HG03103 (cell line): Measurements from ENCODE around the gene WDR46.

Experiments used
- ATAC-seq: cut with Tn5 transposase; IDR thresholded peaks from one replicate; pipeline ENCODE4 v1.9.1; 2021; ENCODE audit warnings: low read depth; ENCODE audit not compliant: unreplicated experiment

Gene WDR46

DNA sequence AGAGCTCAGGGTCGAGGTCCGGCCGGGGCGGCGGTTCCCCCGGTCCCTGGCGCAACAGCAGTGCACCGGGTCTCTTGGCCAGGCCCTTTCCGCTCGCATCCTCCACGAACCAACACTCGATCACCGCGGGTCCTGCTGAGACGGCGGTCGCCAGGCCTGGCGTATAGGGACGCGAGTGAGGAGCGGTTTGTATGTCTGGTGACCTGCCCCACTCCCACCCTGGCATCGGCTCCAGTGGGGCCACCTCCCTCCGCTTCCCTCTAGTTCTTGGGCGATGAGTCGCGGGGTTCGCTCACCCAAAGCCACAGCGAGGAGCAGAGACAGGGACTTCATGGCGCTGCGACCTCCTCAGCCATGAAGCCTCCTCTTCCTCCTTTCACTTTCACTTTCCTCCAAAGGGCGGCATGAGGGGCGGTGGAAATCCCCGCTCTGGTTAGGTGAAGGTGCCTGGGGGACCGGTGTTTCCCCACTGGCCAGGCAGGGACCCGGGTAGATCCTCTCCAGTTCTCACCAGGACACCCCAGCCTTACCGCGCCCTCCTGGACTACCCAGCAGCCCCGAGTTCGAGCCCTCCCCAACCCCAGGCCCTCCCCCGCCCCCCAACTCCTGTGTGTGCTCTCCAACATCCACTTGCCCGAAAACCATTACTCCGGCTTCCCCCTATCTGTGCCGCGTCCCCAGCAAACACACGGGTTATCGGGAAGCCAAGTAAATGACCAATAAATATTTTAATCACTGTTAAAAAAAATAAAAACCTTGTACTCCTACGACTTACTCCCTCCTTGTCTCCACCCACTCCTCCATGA lies 24.9 kb upstream of the WDR46 start, which contains the start of gene TAPBP:
Gene TAPBP, minus strand, starts transcription at position 370 of the 806 bp plus-strand sequence. Its CDS starts 37 bp downstream, at position 333.
- no peak for ATAC-seq

DNA sequence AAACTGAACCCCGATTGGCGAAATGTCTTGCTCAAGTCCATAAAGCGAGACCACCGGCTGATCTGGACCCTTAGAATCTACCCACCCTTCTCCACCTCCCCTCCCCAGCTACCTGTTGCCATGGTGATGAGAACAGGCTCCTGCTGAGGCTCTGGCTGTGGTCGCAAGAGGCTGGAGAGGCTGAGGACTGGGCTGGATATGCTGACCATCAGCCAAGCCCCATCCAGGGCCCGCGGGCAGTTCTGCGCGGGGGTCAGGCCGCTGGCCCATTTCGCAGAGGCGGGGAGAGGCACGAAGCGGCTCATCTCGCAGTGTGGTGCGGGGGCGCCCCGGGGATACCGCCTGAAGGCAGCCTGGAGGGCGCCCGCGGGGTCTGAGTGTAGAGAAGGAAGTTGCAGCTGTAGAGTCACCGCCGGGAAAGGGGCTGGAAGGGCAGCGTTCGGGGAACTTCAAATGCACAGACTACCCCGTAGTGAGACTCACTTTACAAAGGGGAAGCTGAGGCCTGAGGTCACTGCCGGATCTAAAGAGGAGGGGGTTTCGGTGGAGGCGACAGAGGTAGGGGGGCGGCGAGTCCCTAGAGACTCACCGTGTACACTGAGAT lies 24.2 kb upstream of the WDR46 start:
- no peak for ATAC-seq

DNA sequence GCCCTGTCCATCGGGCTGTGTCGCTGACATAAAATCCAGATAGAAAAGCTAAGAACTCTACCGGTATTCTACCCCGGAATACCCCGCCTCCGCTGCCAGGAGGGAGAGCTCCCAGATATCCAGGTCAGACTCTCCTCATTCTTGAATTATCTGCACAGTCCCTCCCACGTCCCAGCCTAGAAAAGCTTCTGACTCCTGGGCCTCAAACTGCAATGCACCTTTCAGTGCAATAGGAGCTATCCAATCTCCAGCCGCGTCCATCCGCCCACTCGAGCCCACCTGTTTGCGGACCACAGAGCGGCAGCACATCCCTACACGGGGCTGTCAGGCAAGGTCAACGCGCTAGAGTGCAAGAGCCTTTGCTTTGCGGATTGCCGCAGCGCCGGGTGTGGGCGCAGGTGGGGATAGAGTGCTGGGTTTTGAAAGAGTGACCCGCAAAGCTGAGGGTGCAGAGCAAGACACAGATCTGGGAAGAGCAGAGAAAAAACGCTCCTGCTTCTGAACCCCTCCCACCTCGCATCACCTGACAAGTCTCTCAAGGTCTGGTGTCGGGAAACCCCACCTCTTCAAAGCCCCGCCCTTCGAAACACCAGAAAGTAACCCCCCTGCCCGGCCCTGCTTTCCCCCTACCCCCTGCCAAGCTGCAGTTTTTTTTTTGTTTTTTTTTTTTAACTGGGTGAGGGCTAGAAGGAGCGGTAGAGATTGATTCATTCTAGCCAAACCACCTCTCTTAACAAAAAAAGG lies 23.5 kb upstream of the WDR46 start:
- ATAC-seq, result no peak

DNA sequence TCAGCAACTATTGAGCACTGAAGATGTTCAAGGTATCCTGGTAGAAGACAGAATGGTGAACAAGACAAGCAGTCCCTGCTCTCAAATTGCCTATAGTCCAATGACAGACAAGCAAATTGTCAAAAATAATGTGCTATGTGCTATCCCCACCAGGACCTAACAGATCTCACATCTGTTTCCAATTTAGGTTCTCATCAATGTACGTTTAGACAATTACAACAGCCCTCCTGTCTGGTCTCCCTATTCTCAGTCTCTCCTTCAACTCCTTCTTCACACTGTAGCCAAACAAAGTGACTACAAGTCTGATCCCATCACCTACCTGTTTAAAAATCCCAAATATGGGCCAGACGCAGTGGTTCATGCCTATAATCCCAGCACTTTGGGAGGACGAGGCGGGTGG lies 17.3 kb upstream of the WDR46 start:
- ATAC-seq, result no peak

GRCh38 chr6:33305052-33305451 lies 16.0 kb upstream of the WDR46 start:
- no peak for ATAC-seq

- ATAC-seq, result no peak
Observed at GRCh38 chr6:33304216-33304615, 15.2 kb upstream of the WDR46 start.

- no peak for ATAC-seq
Observed at GRCh38 chr6:33301877-33302276, 12.8 kb upstream of the WDR46 start.

GRCh38 chr6:33299237-33299944 lies 10.4 kb upstream of the WDR46 start:
- peak; percentile 75 for ATAC-seq

GRCh38 chr6:33298773-33299236 lies 9.8 kb upstream of the WDR46 start, which contains the start of gene RGL2:
RGL2 (minus strand) TSS chr6:33298942; CDS start chr6:33298610, 332 bp downstream.
- no peak for ATAC-seq

- ATAC-seq, result no peak
Observed at GRCh38 chr6:33297956-33298772, 9.1 kb upstream of the WDR46 start.

- no peak for ATAC-seq
Observed at GRCh38 chr6:33297406-33297955, 8.4 kb upstream of the WDR46 start.

DNA sequence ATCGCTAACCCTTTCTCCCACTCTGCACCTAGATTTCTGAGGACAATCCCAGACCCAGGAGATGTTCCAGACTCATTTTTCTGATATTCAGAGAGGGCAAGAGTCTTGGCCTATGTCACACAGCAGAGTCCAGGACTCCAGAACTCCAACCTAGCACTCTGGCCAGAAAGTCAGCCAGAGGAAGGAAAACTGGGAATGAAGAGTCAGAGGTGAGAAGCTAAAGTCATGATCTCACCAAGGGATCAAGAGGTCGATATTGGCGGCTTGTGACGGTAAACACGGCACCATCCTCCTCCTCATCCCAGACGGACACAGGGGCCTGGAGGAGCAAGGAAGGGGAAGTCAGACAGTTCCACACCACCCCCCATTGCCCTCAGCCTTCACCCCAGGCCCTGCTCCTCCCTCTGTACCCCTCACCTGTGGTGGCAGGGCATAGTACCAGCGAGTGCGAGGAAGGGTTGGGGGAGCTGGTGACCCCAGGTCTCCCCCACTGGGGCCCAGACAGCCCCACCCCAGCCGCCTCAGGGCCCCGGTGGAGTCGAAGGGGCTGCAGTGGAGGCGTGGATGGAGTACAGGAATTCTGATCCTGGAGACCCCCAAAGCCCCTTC lies 7.9 kb upstream of the WDR46 start:
- no peak for ATAC-seq

DNA sequence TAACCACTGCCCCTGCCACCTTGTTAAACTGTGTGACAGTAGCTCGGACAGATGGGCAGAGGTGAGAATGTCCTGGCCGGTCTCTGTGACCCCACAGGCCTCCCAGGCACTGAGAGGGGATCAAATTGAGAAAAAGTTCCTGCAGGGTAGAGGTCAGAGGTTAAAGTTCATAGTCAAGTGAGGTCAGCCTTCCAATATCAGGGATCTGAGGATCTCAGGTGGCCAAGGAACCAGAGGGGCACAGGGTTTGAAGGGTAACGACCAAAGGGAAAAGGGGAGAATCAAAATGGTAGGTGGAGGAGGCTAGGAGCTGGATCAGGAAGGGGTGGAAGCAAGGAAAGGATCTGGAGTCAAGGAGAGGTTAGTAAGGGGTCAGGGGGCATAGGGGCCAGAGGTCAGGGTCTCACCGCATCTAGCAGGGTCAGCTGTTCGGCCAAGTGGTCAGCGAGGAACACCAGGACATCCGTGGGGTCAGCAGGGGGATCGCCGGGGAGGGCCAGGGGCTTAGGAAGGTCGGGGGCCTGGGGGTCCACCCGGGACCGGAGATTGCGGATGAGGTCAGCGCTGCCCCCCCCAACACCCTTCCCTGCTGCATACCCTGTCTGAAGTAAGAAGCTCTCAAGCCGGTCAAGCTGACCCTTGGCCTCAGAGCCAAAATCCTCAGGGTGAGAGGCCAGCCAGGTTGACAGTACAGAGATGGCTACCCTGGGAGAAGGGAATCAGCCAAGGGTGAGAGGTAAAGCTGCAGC lies 6.8 kb upstream of the WDR46 start:
- no peak for ATAC-seq

- ATAC-seq, result no peak
Observed at GRCh38 chr6:33294086-33294823, 5.2 kb upstream of the WDR46 start.

DNA sequence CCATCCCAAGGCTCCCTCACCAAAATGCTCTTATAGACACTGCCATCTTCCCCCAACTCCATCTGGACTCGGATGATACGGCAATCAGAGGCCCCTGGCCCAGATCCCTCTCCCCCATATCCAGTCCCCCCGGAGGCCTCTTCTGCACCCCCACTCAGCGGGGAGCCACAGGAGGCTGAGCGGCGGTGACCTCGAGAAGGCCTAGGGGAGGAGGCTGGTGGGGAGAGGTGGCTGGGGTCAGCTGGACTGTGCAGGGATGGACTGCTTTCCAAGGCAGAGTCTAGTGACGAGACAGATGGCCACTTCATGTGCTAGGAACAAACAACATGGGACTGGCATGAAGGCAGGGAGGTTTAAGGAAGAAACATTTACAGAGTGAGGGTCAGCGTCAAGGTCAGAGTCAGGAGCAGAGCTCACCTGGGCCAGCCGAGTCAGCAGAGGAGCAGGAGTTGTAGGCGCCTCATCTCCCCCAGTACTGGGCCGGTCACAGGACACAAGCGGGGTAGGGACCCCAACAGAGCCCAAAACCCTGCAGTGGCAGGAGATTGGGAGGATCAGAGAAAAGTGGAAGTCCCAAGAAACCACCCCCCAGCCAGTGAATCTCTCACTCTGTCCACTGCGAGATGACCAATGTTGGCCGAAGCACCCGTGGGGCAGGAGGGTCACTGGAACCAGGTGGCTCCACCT lies 4.1 kb upstream of the WDR46 start:
- ATAC-seq, result no peak

- ATAC-seq, result no peak
Observed at GRCh38 chr6:33290459-33290858, 1.4 kb upstream of the WDR46 start.

DNA sequence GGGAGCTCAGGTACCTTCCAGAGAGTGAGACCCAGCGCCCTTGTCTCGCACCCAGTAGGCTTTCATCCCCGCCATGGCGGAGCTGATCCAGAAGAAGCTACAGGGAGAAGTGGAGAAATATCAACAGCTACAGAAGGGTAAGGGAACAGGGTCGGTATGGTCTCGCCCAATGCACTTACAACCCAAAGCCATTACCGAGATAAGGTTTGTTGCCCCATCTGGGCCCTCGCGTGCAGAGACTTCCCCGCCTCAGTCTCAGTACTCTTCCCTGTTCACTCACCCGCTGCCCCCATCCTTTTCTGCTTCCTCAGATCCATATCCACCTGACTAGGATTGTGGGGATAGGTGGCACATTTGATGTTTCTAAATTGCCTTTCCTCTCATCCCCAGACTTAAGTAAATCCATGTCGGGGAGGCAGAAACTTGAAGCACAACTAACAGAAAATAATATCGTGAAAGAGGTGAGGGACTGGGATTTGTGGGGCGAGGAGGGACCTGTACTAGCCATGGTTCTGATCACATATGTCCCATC lies 811 bp upstream of the WDR46 start:
- ATAC-seq, result no peak
